Measurements from ENCODE around the gene RRAD.

RRAD gene

GRCh38 chr16:66873685-66874055 lies 51.7 kb downstream of the RRAD start:
- Mint-ChIP-seq H3K27me3 (no peaks in the 10 kb centered on the region), H3K9me3 (no peaks in the 10 kb centered on the region), H3K27ac (no peak overlapping the region), H3K36me3 (no peaks in the 10 kb centered on the region), H3K4me3 (peak overlapping the region; percentile 57), H3K4me1 (peaks cover 39% of the 10 kb centered on the region)

- Mint-ChIP-seq H3K36me3 (no peaks in the 10 kb centered on the region), H3K27me3 (no peaks in the 10 kb centered on the region), H3K27ac (peak overlapping the region; percentile 69), H3K9me3 (no peaks in the 10 kb centered on the region), H3K4me3 (peak overlapping the region; percentile 51), H3K4me1 (peaks cover 34% of the 10 kb centered on the region)
Observed at GRCh38 chr16:66872943-66873684, 52.2 kb downstream of the RRAD start.

GRCh38 chr16:66872559-66872942 lies 52.8 kb downstream of the RRAD start:
- Mint-ChIP-seq H3K27ac (no peak overlapping the region), H3K9me3 (no peaks in the 10 kb centered on the region), H3K36me3 (no peaks in the 10 kb centered on the region), H3K4me3 (peak overlapping the region; percentile 51), H3K27me3 (no peaks in the 10 kb centered on the region), H3K4me1 (peaks cover 33% of the 10 kb centered on the region)

- Mint-ChIP-seq H3K27me3 (no peaks in the 10 kb centered on the region), H3K4me3 (no peak overlapping the region), H3K4me1 (peaks cover 33% of the 10 kb centered on the region), H3K36me3 (no peaks in the 10 kb centered on the region), H3K9me3 (no peaks in the 10 kb centered on the region), H3K27ac (no peak overlapping the region)
Observed at GRCh38 chr16:66871840-66872239, 53.5 kb downstream of the RRAD start.
